ENCODE data around the gene MCTP1.
"Not testable (repeated sequence)": the region's sequence is repeated elsewhere in the genome, so short reads cannot be mapped to it uniquely, and the experiment has no call there.

The MCTP1 gene

GRCh38 chr5:95026718-95027117 is 258.2 kb downstream of the MCTP1 start:
- FAIRE-seq: no peak

- no peak for FAIRE-seq
Observed at GRCh38 chr5:95022967-95023695, 261.8 kb downstream of the MCTP1 start.

- FAIRE-seq: no peak
Observed at GRCh38 chr5:95020345-95020744, 264.5 kb downstream of the MCTP1 start.

- no peak for FAIRE-seq
Observed at GRCh38 chr5:95018946-95019345, 265.9 kb downstream of the MCTP1 start.

- FAIRE-seq: no peak
Observed at GRCh38 chr5:95018511-95018910, 266.4 kb downstream of the MCTP1 start.

GRCh38 chr5:95009812-95010211 is 275.1 kb downstream of the MCTP1 start:
- FAIRE-seq: no peak

GRCh38 chr5:95007921-95008597 is 276.8 kb downstream of the MCTP1 start:
- no peak for FAIRE-seq

GRCh38 chr5:95005811-95006210 is 279.1 kb downstream of the MCTP1 start:
- FAIRE-seq: no peak

- no peak for FAIRE-seq
Observed at GRCh38 chr5:94998670-94999069, 286.2 kb downstream of the MCTP1 start.

- not testable (repeated sequence) for FAIRE-seq
Observed at GRCh38 chr5:94994537-94994936, 290.4 kb downstream of the MCTP1 start.

- no peak for FAIRE-seq
Observed at GRCh38 chr5:94993491-94993890, 291.4 kb downstream of the MCTP1 start.

GRCh38 chr5:94992325-94992724 is 292.6 kb downstream of the MCTP1 start:
- no peak for FAIRE-seq

GRCh38 chr5:94983861-94984535 is 300.9 kb downstream of the MCTP1 start:
- FAIRE-seq: no peak

GRCh38 chr5:94977437-94977836 is 307.5 kb downstream of the MCTP1 start:
- FAIRE-seq: no peak

- no peak for FAIRE-seq
Observed at GRCh38 chr5:94976853-94977252, 308.0 kb downstream of the MCTP1 start.

- no peak for FAIRE-seq
Observed at GRCh38 chr5:94972268-94972667, 312.6 kb downstream of the MCTP1 start.

GRCh38 chr5:94969174-94969573 is 315.7 kb downstream of the MCTP1 start:
- no peak for FAIRE-seq

- FAIRE-seq: no peak
Observed at GRCh38 chr5:94968507-94969095, 316.3 kb downstream of the MCTP1 start.

GRCh38 chr5:94967525-94967924 is 317.4 kb downstream of the MCTP1 start:
- no peak for FAIRE-seq

- not testable (repeated sequence) for FAIRE-seq
Observed at GRCh38 chr5:94959279-94959678, 325.6 kb downstream of the MCTP1 start.

- no peak for FAIRE-seq
Observed at GRCh38 chr5:94945656-94946055, 339.2 kb downstream of the MCTP1 start.

GRCh38 chr5:94944160-94944559 is 340.7 kb downstream of the MCTP1 start:
- FAIRE-seq: no peak

- FAIRE-seq: no peak
Observed at GRCh38 chr5:94941122-94941755, 343.7 kb downstream of the MCTP1 start.
